Right ventricle myocardium superior (tissue), 1 donor: ENCODE data around the gene PACSIN2. TPM values are rescaled to one million over a fixed set of nuclear protein-coding genes. Genes with fewer than 3 reads are reported as not detected.

Experiments used
- ATAC-seq: fragments of 200-7000 bp; cut with Tn5 transposase; one replicate; pipeline ENCODE4 v1.9.1; 2020; ENCODE audit warnings: mild to moderate bottlenecking; ENCODE audit not compliant: poor library complexity
- DNase-seq: peaks from one replicate; pipeline ENCODE4 v3.0.0-alpha.2; 2020
- intact Hi-C: fragments of 100-400 bp; cut with DNase I; formaldehyde crosslinking; loops from one replicate; pipeline ENCODE4 v1.11.2; 2022
- total RNA-seq: library from RNA; stranded (reverse); fragmentation: NEBNext Ultra II Directional; extraction: Animal tissue kit (Norgen Biotek cat#: 25700); gene quantifications from one replicate; pipeline ENCODE4 v1.2.1, GENCODE V29; 2021
- donor health status: DM: no; HTN: yes; CAD: no; lungs with severe emphysema.

The PACSIN2 gene
- total RNA-seq, 1 donor from 2014 or later: 60.2 TPM

DNA sequence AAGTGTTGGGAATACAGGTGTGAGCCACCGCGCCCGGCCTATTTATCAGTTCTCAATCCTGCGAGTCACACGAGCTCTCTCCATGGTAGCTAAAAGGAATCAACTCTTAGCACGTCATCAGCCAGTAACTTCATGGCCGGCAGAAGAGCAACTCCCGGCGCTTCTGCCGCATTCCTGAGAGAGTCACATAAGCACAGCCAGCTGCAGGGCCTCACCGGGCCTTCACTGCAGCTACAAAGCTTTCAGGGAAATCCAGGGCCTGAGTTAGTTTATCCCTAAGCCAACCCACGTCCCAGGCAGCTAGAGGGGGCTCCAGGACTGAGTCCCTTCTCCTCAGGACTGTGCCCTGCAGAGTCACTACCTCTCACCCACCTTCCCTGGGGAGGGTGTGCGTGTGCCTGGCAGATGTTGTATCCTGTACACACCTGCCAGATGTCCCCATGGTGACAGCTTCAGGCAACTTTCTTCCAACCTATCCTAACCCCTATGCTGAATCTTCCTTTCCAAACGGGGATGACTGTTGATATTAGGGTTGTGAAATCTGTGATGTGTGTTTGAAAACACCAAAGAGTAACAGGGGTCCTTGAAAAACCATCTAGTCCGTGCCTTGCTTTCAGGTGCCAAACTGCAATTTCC lies 112.0 kb downstream of the PACSIN2 start:
- ATAC-seq (no peak), DNase-seq (no peak)
- intact Hi-C loops: no loop called here

- peak; percentile 73 for DNase-seq
- intact Hi-C loops: no loop called here
- peak; percentile 76 for ATAC-seq
Measured at GRCh38 chr22:42901790-42902508, 113.0 kb downstream of the PACSIN2 start.

DNA sequence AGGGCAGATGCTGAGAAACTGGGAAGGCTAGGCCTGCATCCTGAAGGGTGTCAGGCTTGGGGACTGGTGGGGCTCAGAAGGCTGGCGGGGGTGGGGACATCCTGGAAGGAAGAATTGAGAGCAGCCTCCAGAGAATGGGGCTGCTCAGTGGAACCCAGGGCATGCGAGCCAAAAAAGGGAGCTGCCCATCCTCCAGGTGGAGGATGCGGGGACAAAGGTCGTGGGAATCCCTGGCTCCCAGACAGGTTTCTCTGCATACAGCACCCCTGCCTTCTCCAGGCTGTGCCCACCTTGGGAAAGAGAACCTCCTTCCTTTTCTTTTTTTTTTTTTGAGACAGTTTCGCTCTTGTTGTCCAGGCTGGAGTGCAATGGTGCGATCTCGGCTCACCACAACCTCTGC lies 117.0 kb downstream of the PACSIN2 start:
- intact Hi-C loops: no loop called here
- ATAC-seq (no peak), DNase-seq (no peak)

DNA sequence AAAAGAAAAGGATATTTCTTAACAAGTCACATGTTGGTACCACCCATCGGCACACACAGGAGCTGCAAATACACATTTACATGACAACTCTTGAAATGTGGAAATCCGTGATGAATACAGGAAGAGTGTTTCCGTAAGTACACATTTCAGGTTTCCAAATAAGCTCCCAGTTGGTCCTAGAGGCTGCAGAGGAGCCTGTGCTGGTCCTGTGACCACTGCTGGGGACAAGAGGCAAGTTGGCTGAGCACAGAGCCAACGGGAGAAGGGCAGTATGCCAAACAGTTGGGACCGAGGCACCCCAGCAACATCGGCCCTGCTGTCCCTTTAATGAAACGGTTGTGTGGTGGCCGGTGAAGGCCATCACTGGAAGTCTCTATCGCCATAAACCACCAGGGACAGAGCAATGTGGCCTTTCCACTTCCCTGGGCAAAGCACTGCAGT lies 119.4 kb downstream of the PACSIN2 start:
- intact Hi-C loops: no loop called here
- no peak for DNase-seq
- peak; percentile 17 for ATAC-seq

DNA sequence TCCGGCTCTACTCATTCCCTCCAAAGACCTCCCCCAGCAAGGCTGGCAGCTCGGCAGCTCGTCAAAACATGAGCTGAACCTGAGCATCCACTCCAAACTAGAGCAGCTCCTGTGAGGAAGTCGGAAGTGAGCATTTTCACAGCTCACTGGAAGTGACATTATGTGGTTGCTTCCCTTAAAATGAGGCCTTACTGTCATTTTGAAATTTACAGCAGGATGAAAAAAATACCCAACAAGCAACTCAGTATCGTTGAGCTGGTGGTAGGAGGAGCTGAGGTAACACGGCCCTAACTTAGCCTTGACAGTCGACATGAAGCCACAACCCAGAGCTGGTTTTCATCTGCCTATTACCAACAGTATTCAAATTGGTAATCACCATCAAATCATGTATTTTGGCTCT lies 119.9 kb downstream of the PACSIN2 start:
- DNase-seq: no peak

GRCh38 chr22:42893371-42894150 lies 121.4 kb downstream of the PACSIN2 start:
- no peak for ATAC-seq
- no peak for DNase-seq
- intact Hi-C loops: no loop called here

More for the DNA sequence above, 119.9 kb downstream of the PACSIN2 start:
- ATAC-seq: no peak
- intact Hi-C loops: no loop called here

- ATAC-seq (peak; percentile 74), DNase-seq (no peak)
- intact Hi-C loops: no loop called here
Measured at GRCh38 chr22:42892571-42893316, 122.2 kb downstream of the PACSIN2 start.

GRCh38 chr22:42892156-42892555 lies 122.8 kb downstream of the PACSIN2 start:
- ATAC-seq (peak; percentile 13), DNase-seq (no peak)
- intact Hi-C loops: no loop called here

GRCh38 chr22:42891696-42892095 lies 123.3 kb downstream of the PACSIN2 start:
- DNase-seq (no peak), ATAC-seq (peak; percentile 12)
- intact Hi-C loops: no loop called here

- DNase-seq (no peak), ATAC-seq (no peak)
- intact Hi-C loops: no loop called here
Measured at GRCh38 chr22:42891008-42891407, 123.9 kb downstream of the PACSIN2 start.

- intact Hi-C loops: no loop called here
- ATAC-seq: no peak
- DNase-seq: no peak
Measured at GRCh38 chr22:42889304-42889703, 125.6 kb downstream of the PACSIN2 start.

GRCh38 chr22:42887523-42888507 lies 127.1 kb downstream of the PACSIN2 start:
- DNase-seq: no peak
- no peak for ATAC-seq
- intact Hi-C loops: no loop called here

DNA sequence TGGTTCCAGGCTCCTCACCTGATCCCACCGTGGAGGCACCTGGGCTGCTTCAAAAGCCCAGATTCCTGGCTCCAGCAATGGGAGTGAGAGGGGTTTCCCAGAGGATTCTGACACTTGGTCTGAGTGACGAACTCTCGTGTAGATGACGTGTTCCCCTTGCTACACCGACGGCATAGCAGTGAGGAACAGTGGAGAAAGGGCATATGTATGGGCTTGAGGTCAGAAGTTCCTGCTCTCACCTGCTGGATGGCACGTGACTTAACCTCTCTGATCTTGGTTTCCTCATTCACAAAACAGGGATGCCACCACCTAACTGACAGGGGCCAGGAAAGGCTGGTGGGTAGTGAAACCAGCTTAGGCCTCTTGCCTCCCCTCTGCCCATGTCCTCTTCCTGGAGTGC lies 127.8 kb downstream of the PACSIN2 start:
- no peak for ATAC-seq
- DNase-seq: no peak
- intact Hi-C loops: no loop called here

- ATAC-seq (no peak), DNase-seq (no peak)
- intact Hi-C loops: no loop called here
Measured at GRCh38 chr22:42885446-42885845, 129.5 kb downstream of the PACSIN2 start.

GRCh38 chr22:42884616-42885375 lies 130.2 kb downstream of the PACSIN2 start:
- DNase-seq: no peak
- ATAC-seq: no peak
- intact Hi-C loops: no loop called here

- DNase-seq (no peak), ATAC-seq (no peak)
- intact Hi-C loops: no loop called here
Measured at GRCh38 chr22:42883970-42884369, 131.0 kb downstream of the PACSIN2 start.

DNA sequence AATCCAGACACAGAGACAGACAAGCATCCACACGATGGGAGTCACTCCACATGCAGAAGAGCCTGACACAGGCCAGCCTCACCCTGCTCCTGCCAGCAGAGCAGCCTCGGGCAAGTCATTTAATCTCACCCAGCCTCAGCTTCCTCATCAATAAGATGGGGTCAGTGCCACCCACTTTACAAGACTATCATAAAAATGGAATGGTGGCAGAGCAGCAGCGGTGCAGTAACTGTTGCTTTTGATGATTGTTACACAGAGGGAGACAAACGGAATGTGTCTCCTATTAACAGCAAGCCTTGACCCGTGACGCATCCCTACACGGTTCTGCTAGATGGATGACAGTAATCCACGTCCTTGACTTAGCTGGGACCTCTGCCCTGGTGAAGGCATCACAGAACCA lies 131.8 kb downstream of the PACSIN2 start:
- DNase-seq (no peak), ATAC-seq (no peak)
- intact Hi-C loops: no loop called here
